H1 (cell line): ENCODE results near the gene SSH2. TPM values are rescaled to one million over a fixed set of nuclear protein-coding genes. Genes with fewer than 3 reads are reported as not detected.

Experiments
- CTCF ChIA-PET: fragments of 300-600 bp; sonication (Branson Sonifier 250); formaldehyde crosslinking; loops from one replicate; lab custom pipeline; 2021; ENCODE audit not compliant: partially characterized antibody; lab: Charles Lee
- POLR2A ChIA-PET: fragments of 300-600 bp; sonication (Branson Sonifier 250); formaldehyde crosslinking; loops from one replicate; lab custom pipeline; 2021; ENCODE audit warnings: inconsistent platforms; ENCODE audit not compliant: partially characterized antibody; lab: Charles Lee
- DNase-seq, 2 experiments: peaks; one replicate each; pipeline versions ENCODE4 v3.0.0 to v3.0.0-alpha.2; 2010 to 2022; ENCODE audit warnings: low spot score in 2 of 2, low read depth in 1 of 2, mixed read lengths in 1 of 2
- FAIRE-seq: peaks from 2 replicates; lab custom pipeline; 2011; peaks lifted over from hg19 to GRCh38; lab: Jason Lieb, UNC
- H2AFZ ChIP-seq: 2 replicates; pipeline ENCODE4 v1.8.1; 2012; ENCODE audit warnings: low read length, inconsistent platforms
- H2AK5ac ChIP-seq: 2 replicates; pipeline ENCODE4 v1.6.1; 2013; ENCODE audit warnings: low read depth, low read length
- H2BK120ac ChIP-seq: replicated peaks from 2 replicates; pipeline ENCODE3; 2013; ENCODE audit warnings: low read depth, low read length, inconsistent platforms
- H2BK12ac ChIP-seq: 2 replicates; pipeline ENCODE4 v1.6.1; 2013; ENCODE audit warnings: low read depth, low read length
- H2BK15ac ChIP-seq: 2 replicates; pipeline ENCODE4 v1.6.1; 2013; ENCODE audit warnings: low read length
- H2BK20ac ChIP-seq: 2 replicates; pipeline ENCODE4 v1.6.1; 2013; ENCODE audit warnings: low read length
- H2BK5ac ChIP-seq: 2 replicates; pipeline ENCODE4 v1.6.1; 2013; ENCODE audit warnings: low read depth, low read length
- H3K14ac ChIP-seq: 2 replicates; pipeline ENCODE4 v1.6.1; 2013; ENCODE audit warnings: inconsistent platforms; ENCODE audit not compliant: insufficient read length
- H3K18ac ChIP-seq: 2 replicates; pipeline ENCODE4 v1.6.1; 2013; ENCODE audit warnings: low read length; ENCODE audit errors: extremely low read depth
- H3K23ac ChIP-seq: 2 replicates; pipeline ENCODE4 v1.6.1; 2013; ENCODE audit warnings: inconsistent platforms; ENCODE audit not compliant: insufficient read length
- H3K23me2 ChIP-seq: 2 replicates; pipeline ENCODE4 v1.6.1; 2013; ENCODE audit warnings: low read depth, low read length
- H3K27ac ChIP-seq: 2 replicates; pipeline ENCODE4 v1.6.1; 2011; ENCODE audit warnings: low read depth, low read length, inconsistent platforms
- H3K27me3 ChIP-seq, 4 experiments: replicated peaks in 1 of 4; 1 replicate in 1 of 4; 2 replicates in 3 of 4; pipeline versions ENCODE4 v1.6.1 to v1.8.1; 2011 to 2013; ENCODE audit warnings: low read length in 3 of 4, mild to moderate bottlenecking in 3 of 4, inconsistent platforms in 2 of 4, mixed read lengths in 2 of 4, moderate library complexity in 1 of 4; ENCODE audit not compliant: control insufficient read depth in 3 of 4, insufficient read depth in 3 of 4; ENCODE audit errors: extremely low read depth in 1 of 4
- H3K36me3 ChIP-seq, 4 experiments: 2 replicates each; pipeline versions ENCODE4 v1.6.1 to v1.8.1; 2011 to 2013; ENCODE audit warnings: mild to moderate bottlenecking in 4 of 4, low read length in 3 of 4, moderate library complexity in 2 of 4, control low read depth in 1 of 4, inconsistent platforms in 1 of 4; ENCODE audit not compliant: insufficient read depth in 4 of 4, control insufficient read depth in 2 of 4
- H3K4ac ChIP-seq: replicated peaks from 2 replicates; pipeline ENCODE3; 2013; ENCODE audit warnings: low read length, low read depth, mixed read lengths, inconsistent platforms; ENCODE audit not compliant: insufficient read length
- H3K4me1 ChIP-seq, 4 experiments: replicated peaks in 1 of 4; 1 replicate in 1 of 4; 2 replicates in 3 of 4; pipeline versions ENCODE4 v1.6.1 to v1.8.1; 2011 to 2013; ENCODE audit warnings: low read length in 3 of 4, inconsistent platforms in 2 of 4, mixed read lengths in 1 of 4; ENCODE audit not compliant: insufficient read depth in 4 of 4, control insufficient read depth in 3 of 4
- H3K4me2 ChIP-seq, 2 experiments: 2 replicates each; pipeline versions ENCODE4 v1.6.1 to v1.8.1; 2011 to 2013; ENCODE audit warnings: low read depth in 2 of 2, low read length in 2 of 2, control low read depth in 1 of 2, inconsistent platforms in 1 of 2, mild to moderate bottlenecking in 1 of 2; ENCODE audit not compliant: insufficient read depth in 1 of 2
- H3K4me3 ChIP-seq, 4 experiments: fragments of 200-600, 300-600 bp in 1 of 4; sonication (generic), shearing (Covaris generic), sonication (Bioruptor Twin) in 1 of 4; 2 replicates each; pipeline versions ENCODE4 v1.5.1 to v1.8.1; 2011 to 2016; ENCODE audit warnings: low read length in 4 of 4, low read depth in 3 of 4, control low read depth in 2 of 4, inconsistent platforms in 2 of 4, mild to moderate bottlenecking in 2 of 4, mixed read lengths in 1 of 4, moderate library complexity in 1 of 4; ENCODE audit not compliant: insufficient read depth in 2 of 4; ENCODE audit errors: extremely low read depth in 1 of 4
- H3K56ac ChIP-seq: replicated peaks from 2 replicates; pipeline ENCODE3; 2013; ENCODE audit warnings: low read depth, mild to moderate bottlenecking, mixed read lengths, low read length, inconsistent platforms; ENCODE audit not compliant: insufficient read length
- H3K79me1 ChIP-seq: 2 replicates; pipeline ENCODE4 v1.6.1; 2013; ENCODE audit warnings: low read depth, low read length, control low read depth
- H3K79me2 ChIP-seq, 2 experiments: 2 replicates each; pipeline versions ENCODE4 v1.6.1 to v1.8.1; 2012 to 2013; ENCODE audit warnings: low read length in 2 of 2, mild to moderate bottlenecking in 2 of 2, inconsistent platforms in 1 of 2; ENCODE audit not compliant: insufficient read depth in 2 of 2, control insufficient read depth in 1 of 2
- H3K9ac ChIP-seq, 4 experiments: replicated peaks in 1 of 4; 1 replicate in 1 of 4; 2 replicates in 3 of 4; pipeline versions ENCODE4 v1.6.1 to v1.8.1; 2011 to 2013; ENCODE audit warnings: low read depth in 3 of 4, low read length in 3 of 4, control low read depth in 2 of 4, mild to moderate bottlenecking in 2 of 4, moderate library complexity in 2 of 4, inconsistent platforms in 1 of 4; ENCODE audit errors: extremely low read depth in 1 of 4
- H3K9me3 ChIP-seq, 2 experiments: 2 replicates each; pipeline versions ENCODE4 v1.6.1 to v1.8.1; 2012 to 2013; ENCODE audit warnings: mild to moderate bottlenecking in 2 of 2, moderate library complexity in 2 of 2, control low read depth in 1 of 2, inconsistent platforms in 1 of 2, low read depth in 1 of 2, low read length in 1 of 2, mixed read lengths in 1 of 2; ENCODE audit not compliant: insufficient read depth in 2 of 2
- H4K20me1 ChIP-seq, 2 experiments: replicated peaks in 1 of 2; 2 replicates each; pipeline versions ENCODE3 to v1.8.1; 2011 to 2013; ENCODE audit warnings: inconsistent platforms in 2 of 2, low read length in 2 of 2, mild to moderate bottlenecking in 1 of 2; ENCODE audit not compliant: insufficient read depth in 2 of 2, control insufficient read depth in 1 of 2
- H4K5ac ChIP-seq: 2 replicates; pipeline ENCODE4 v1.6.1; 2013; ENCODE audit warnings: low read length, low read depth, mixed read lengths, inconsistent platforms; ENCODE audit not compliant: insufficient read length
- H4K8ac ChIP-seq: 2 replicates; pipeline ENCODE4 v1.8.0; 2013; ENCODE audit warnings: mild to moderate bottlenecking, moderate library complexity, low read length, inconsistent platforms; ENCODE audit not compliant: insufficient read depth; ENCODE audit errors: extremely low read depth
- H4K91ac ChIP-seq: replicated peaks from 2 replicates; pipeline ENCODE3; 2013; ENCODE audit warnings: low read length, mixed read lengths, inconsistent platforms; ENCODE audit not compliant: insufficient read length
- E2F6 ChIP-seq: IDR thresholded peaks from 2 replicates; pipeline ENCODE4 v1.6.1; 2012; ENCODE audit warnings: inconsistent platforms
- EGR1 ChIP-seq: IDR thresholded peaks from 2 replicates; pipeline ENCODE4 v1.6.1; 2011; ENCODE audit warnings: low read depth, low read length, borderline replicate concordance
- KDM4A ChIP-seq: IDR thresholded peaks from one replicate; pipeline ENCODE4 v1.7.1; 2012; ENCODE audit warnings: low read depth, mild to moderate bottlenecking, moderate library complexity, low read length, inconsistent platforms; ENCODE audit not compliant: severe bottlenecking
- NRF1 ChIP-seq: IDR thresholded peaks from 2 replicates; pipeline ENCODE4 v1.6.1; 2011; ENCODE audit warnings: mild to moderate bottlenecking, low read depth, low read length, improper control_type of control experiment
- PHF8 ChIP-seq: fragments of 200-600 bp; sonication (generic); conservative IDR thresholded peaks from 2 replicates; pipeline ENCODE4 v1.7.1; 2012; ENCODE audit warnings: low read depth, mild to moderate bottlenecking, inconsistent platforms, low read length, moderate library complexity
- RAD21 ChIP-seq, 2 experiments: IDR thresholded peaks in 1 of 2; conservative IDR thresholded peaks in 1 of 2; 2 replicates each; pipeline ENCODE4 v1.6.1; 2011; ENCODE audit warnings: low read depth in 2 of 2, low read length in 2 of 2, improper control_type of control experiment in 1 of 2, inconsistent platforms in 1 of 2, mild to moderate bottlenecking in 1 of 2, moderate library complexity in 1 of 2
- SIN3A ChIP-seq, 2 experiments: IDR thresholded peaks in 1 of 2; conservative IDR thresholded peaks in 1 of 2; 2 replicates each; pipeline ENCODE4 v1.6.1; 2011 to 2012; ENCODE audit warnings: low read length in 2 of 2, improper control_type of control experiment in 1 of 2, low read depth in 1 of 2, mild to moderate bottlenecking in 1 of 2
- WGBS, 2 experiments: shearing (Covaris generic) in 1 of 2; methylation state at CpG; one replicate each; pipeline versions ENCODE4 v1.1.6 to v1.1.7; 2013 to 2015; ENCODE audit warnings: low lambda C conversion rate in 2 of 2, mixed read lengths in 2 of 2, inconsistent platforms in 1 of 2, low coverage in 1 of 2, missing lambda C conversion rate in 1 of 2; ENCODE audit not compliant: insufficient replicate concordance in 2 of 2, insufficient coverage in 1 of 2, insufficient read length in 1 of 2; ENCODE audit errors: extremely low coverage in 1 of 2, missing lambda C conversion rate in 1 of 2; 5-methylcytosine and 5-hydroxymethylcytosine counted together
- polyA plus RNA-seq, 7 experiments: library from polyadenylated mRNA; depleted of rRNA in 3 of 7; stranded (reverse) in 5 of 7; unstranded in 2 of 7; fragments of >200 nt in 5 of 7; fragments of 200-250 nt in 2 of 7; gene quantifications; 1 replicate in 5 of 7; 2 replicates in 1 of 7; 4 replicates in 1 of 7; pipeline versions ENCODE4 v1.2.1 to v1.2.3, GENCODE V29; 2011 to 2013; ENCODE audit warnings: missing spikeins in 2 of 7, mixed read lengths in 2 of 7
- total RNA-seq: library from RNA; stranded (reverse); fragmentation: NEBNext Ultra II Directional; extraction: Animal tissue kit (Norgen Biotek cat#: 25700); gene quantifications from 2 replicates; pipeline ENCODE4 v1.2.1, GENCODE V29; 2021

SSH2 gene
- total and polyA plus RNA-seq, 2 of the 8 experiments (the other 6 are each of a cell fraction or from before 2014, with no cell fraction given), result 5.2 to 15.9 TPM

GRCh38 chr17:29589524-29590410 is 340.3 kb downstream of the SSH2 start, which contains the start of gene GIT1:
Gene GIT1 (minus strand): TSS chr17:29589648. CDS start chr17:29589378, 270 bp downstream.
- Histone ChIP-seq H2AK5ac (no peak within 1 kb of the TSS; the same call in 1 of the 2 replicates), H3K23ac (no peak within 1 kb of the TSS), H3K4ac (peak within 1 kb of the TSS; percentile 97), H4K91ac (peak within 1 kb of the TSS; percentile 75), H3K23me2 (peaks cover 36% of the 10 kb centered on the region; the same call in 1 of the 2 replicates), H2BK20ac (0 out of 2 replicates have a peak within 1 kb of the TSS, but pooled peaks have one; percentile 61), H3K79me1 (peaks cover 18% of the 10 kb centered on the region), H3K4me1 (peaks cover 4 to 45% (median 38%) of the 10 kb centered on the region in 4 experiments), H4K8ac (peak within 1 kb of the TSS; percentile 28; the same call in 1 of the 2 replicates), H3K18ac (peak within 1 kb of the TSS; percentile 78), H3K36me3 (no peaks in the 10 kb centered on the region), H4K5ac (peak within 1 kb of the TSS; percentile 45), H3K27me3 (peaks cover 0 to 6% (median 5%) of the 10 kb centered on the region in 4 experiments; a peak in 2 of 7 replicates), H4K20me1 (peaks cover 15 to 30% of the 10 kb centered on the region in 2 experiments), H3K9me3 (no peaks in the 10 kb centered on the region), H3K79me2 (peaks cover 0 to 37% of the 10 kb centered on the region in 2 experiments; a peak in 2 of 4 replicates), H2BK5ac (peak within 1 kb of the TSS; percentile 57; the same call in 1 of the 2 replicates), H3K56ac (peak within 1 kb of the TSS; percentile 65), H2BK12ac (peak within 1 kb of the TSS; percentile 68; the same call in 1 of the 2 replicates), H3K14ac (no peak within 1 kb of the TSS), H2AFZ (no peak within 1 kb of the TSS), H3K4me3 (peak within 1 kb of the TSS; percentile 64 to 82 (median 75)), H3K4me2 (peak within 1 kb of the TSS; percentile 93 to 95), H3K9ac (peak within 1 kb of the TSS in 2 of 4 experiments; percentile 18 to 29; a peak in 4 of 7 replicates), H2BK120ac (peak within 1 kb of the TSS; percentile 1), H3K27ac (no peak within 1 kb of the TSS), H2BK15ac (peak within 1 kb of the TSS; percentile 97)
- POLR2A ChIA-PET, result interaction anchor here (1.5 to 3.6 kb wide), 4 partner anchors 8 to 22 kb away, joined by 3 to 19 read pairs (median 6); partner anchors contain the start of gene TP53I13
- peak in 1 of 2 experiments; percentile 87 for DNase-seq
- FAIRE-seq, result no peak
- CTCF ChIA-PET, result interaction anchor here (2.0 to 5.0 kb wide), 4 partner anchors 11 to 25 kb away, joined by 12 to 167 read pairs (median 54); partner anchors contain the start of gene TP53I13
- WGBS, 2 experiments, result 26% methylated on average over 22 of the region's 70 CpGs; no CpG with 5 or more reads in 1 of the 2 experiments
- peak; percentile 27 for TF ChIP-seq KDM4A
- no peak for TF ChIP-seq RAD21 (IDR thresholded peaks at IDR 0.05 in 1 of 2, conservative IDR thresholded peaks at IDR 0.05 in 1 of 2; ENCODE audit: low read depth in 2 of 2, low read length in 2 of 2)
- TF ChIP-seq E2F6, result peak; percentile 46; the same call in 1 of the 2 replicates
- no peak for TF ChIP-seq PHF8
- peak in 1 of 2 experiments; percentile 57; a peak in 2 of 4 replicates for TF ChIP-seq SIN3A (conservative IDR thresholded peaks at IDR 0.05 in 1 of 2, IDR thresholded peaks at IDR 0.05 in 1 of 2; ENCODE audit: low read depth in 1 of 2, low read length in 2 of 2)
- TF ChIP-seq NRF1, result peak; percentile 40
- peak; percentile 65; the same call in 1 of the 2 replicates for TF ChIP-seq EGR1
